Activated T-helper 1 cell treated with anti-CD3 and anti-CD28 coated beads, Interleukin-12 subunit alpha, Interleukin-12 subunit beta, Interleukin-2, Interleukin-4 antibody, amounts not matched to agents 30 ng/mL and 10 ng/mL and 1 ng/mL, durations not matched to agents 14 hours and 24 hours and 36 hours (primary cell): ENCODE measurements around the gene DDIT3. TPM values are rescaled to one million over a fixed set of nuclear protein-coding genes. Genes with fewer than 3 reads are reported as not detected.

Source experiments
- DNase-seq: peaks from one replicate; pipeline ENCODE4 v3.0.0; 2021; ENCODE audit warnings: low spot score
- H3K27ac Mint-ChIP-seq: one replicate; pipeline ENCODE4 v1.8.0; 2021; ENCODE audit warnings: mild to moderate bottlenecking, mixed read lengths
- H3K27me3 Mint-ChIP-seq: one replicate; pipeline ENCODE4 v1.8.0; 2022; ENCODE audit warnings: mild to moderate bottlenecking, moderate library complexity, mixed read lengths; ENCODE audit not compliant: insufficient read depth
- H3K36me3 Mint-ChIP-seq: one replicate; pipeline ENCODE4 v1.8.0; 2021; ENCODE audit warnings: low read depth, mixed read lengths
- H3K4me1 Mint-ChIP-seq: one replicate; pipeline ENCODE4 v1.8.0; 2021; ENCODE audit warnings: low read depth, mixed read lengths
- H3K4me3 Mint-ChIP-seq: one replicate; pipeline ENCODE4 v1.8.0; 2021; ENCODE audit warnings: mild to moderate bottlenecking, moderate library complexity, mixed read lengths
- H3K9me3 Mint-ChIP-seq: one replicate; pipeline ENCODE4 v1.8.0; 2021; ENCODE audit warnings: mixed read lengths
- intact Hi-C: fragments of 100-400 bp; cut with micrococcal nuclease; formaldehyde crosslinking; loops from one replicate; pipeline ENCODE4 v1.15.1; 2024
- total RNA-seq: library from RNA; stranded (reverse); gene quantifications from 2 replicates; pipeline ENCODE4 v1.2.3, GENCODE V29; 2022

The DDIT3 gene
- total RNA-seq, 1 donor from 2014 or later: 18.1 TPM

- intact Hi-C loops: no loop called here
- Mint-ChIP-seq H3K9me3 (no peaks in the 10 kb centered on the region), H3K4me1 (peaks cover 7% of the 10 kb centered on the region), H3K36me3 (peaks cover 43% of the 10 kb centered on the region), H3K27ac (no peak overlapping the region), H3K4me3 (no peak overlapping the region), H3K27me3 (no peaks in the 10 kb centered on the region)
- no peak for DNase-seq
Measured at GRCh38 chr12:57528831-57529555, 8.7 kb upstream of the DDIT3 start.

- H3K4me3 Mint-ChIP-seq: no peak overlapping the region
- DNase-seq: no peak
- H3K9me3 Mint-ChIP-seq: no peaks in the 10 kb centered on the region
- H3K27ac Mint-ChIP-seq: no peak overlapping the region
- H3K4me1 Mint-ChIP-seq: peaks cover 15% of the 10 kb centered on the region
- H3K27me3 Mint-ChIP-seq: no peaks in the 10 kb centered on the region
- intact Hi-C loops: no loop called here
- peaks cover 41% of the 10 kb centered on the region for H3K36me3 Mint-ChIP-seq
Measured at GRCh38 chr12:57528176-57528575, 7.9 kb upstream of the DDIT3 start.

- H3K27me3 Mint-ChIP-seq: no peaks in the 10 kb centered on the region
- H3K4me1 Mint-ChIP-seq: peaks cover 17% of the 10 kb centered on the region
- no peaks in the 10 kb centered on the region for H3K9me3 Mint-ChIP-seq
- no peak overlapping the region for H3K27ac Mint-ChIP-seq
- peaks cover 34% of the 10 kb centered on the region for H3K36me3 Mint-ChIP-seq
- intact Hi-C loops: no loop called here
- no peak overlapping the region for H3K4me3 Mint-ChIP-seq
- no peak for DNase-seq
Measured at GRCh38 chr12:57527184-57527583, 6.9 kb upstream of the DDIT3 start.

GRCh38 chr12:57526477-57527126 is 6.3 kb upstream of the DDIT3 start:
- peak overlapping the region; percentile 44 for H3K27ac Mint-ChIP-seq
- H3K4me1 Mint-ChIP-seq: peaks cover 23% of the 10 kb centered on the region
- intact Hi-C loops: no loop called here
- no peaks in the 10 kb centered on the region for H3K27me3 Mint-ChIP-seq
- H3K9me3 Mint-ChIP-seq: no peaks in the 10 kb centered on the region
- DNase-seq: no peak
- peaks cover 32% of the 10 kb centered on the region for H3K36me3 Mint-ChIP-seq
- no peak overlapping the region for H3K4me3 Mint-ChIP-seq

GRCh38 chr12:57525615-57526383 is 5.5 kb upstream of the DDIT3 start:
- H3K4me3 Mint-ChIP-seq: no peak overlapping the region
- H3K27ac Mint-ChIP-seq: no peak overlapping the region
- H3K4me1 Mint-ChIP-seq: peaks cover 30% of the 10 kb centered on the region
- DNase-seq: no peak
- peaks cover 29% of the 10 kb centered on the region for H3K36me3 Mint-ChIP-seq
- H3K27me3 Mint-ChIP-seq: no peaks in the 10 kb centered on the region
- intact Hi-C loops: no loop called here
- H3K9me3 Mint-ChIP-seq: no peaks in the 10 kb centered on the region

GRCh38 chr12:57524814-57525614 is 4.7 kb upstream of the DDIT3 start:
- Mint-ChIP-seq H3K4me3 (peak overlapping the region; percentile 97), H3K9me3 (no peaks in the 10 kb centered on the region), H3K4me1 (peaks cover 30% of the 10 kb centered on the region), H3K36me3 (peaks cover 28% of the 10 kb centered on the region), H3K27ac (no peak overlapping the region), H3K27me3 (no peaks in the 10 kb centered on the region)
- no peak for DNase-seq
- intact Hi-C loops: loop anchor here (5.0 kb wide), 3 partner anchors 322 to 1598 kb away; partner anchors contain the start of genes CTDSP2, PTGES3 and PYM1

GRCh38 chr12:57523706-57524614 is 3.6 kb upstream of the DDIT3 start:
- DNase-seq: no peak
- intact Hi-C loops: loop anchor here (2.0 to 5.0 kb wide), 5 partner anchors 67 to 1597 kb away; partner anchors contain the start of genes ATP23, CTDSP2, PIP4K2C and PTGES3
- peak overlapping the region; percentile 97 for H3K4me3 Mint-ChIP-seq
- H3K4me1 Mint-ChIP-seq: peaks cover 37% of the 10 kb centered on the region
- peaks cover 29% of the 10 kb centered on the region for H3K36me3 Mint-ChIP-seq
- no peaks in the 10 kb centered on the region for H3K27me3 Mint-ChIP-seq
- no peaks in the 10 kb centered on the region for H3K9me3 Mint-ChIP-seq
- peak overlapping the region; percentile 86 for H3K27ac Mint-ChIP-seq

- Mint-ChIP-seq H3K27me3 (no peaks in the 10 kb centered on the region), H3K27ac (peak overlapping the region; percentile 86), H3K4me3 (peak overlapping the region; percentile 97), H3K4me1 (peaks cover 45% of the 10 kb centered on the region), H3K9me3 (no peaks in the 10 kb centered on the region), H3K36me3 (peaks cover 28% of the 10 kb centered on the region)
- DNase-seq: no peak
- intact Hi-C loops: loop anchor here (1.0 to 5.0 kb wide), 9 partner anchors 24 to 1596 kb away; partner anchors contain the start of genes ATP23, CDK4, CTDSP2 and DCTN2
Measured at GRCh38 chr12:57522887-57523705, 2.8 kb upstream of the DDIT3 start.

- H3K4me1 Mint-ChIP-seq: peaks cover 54% of the 10 kb centered on the region
- intact Hi-C loops: loop anchor here (1.0 to 5.0 kb wide), 9 partner anchors 25 to 1595 kb away; partner anchors contain the start of genes ATP23, CDK4, CTDSP2 and DCTN2
- H3K4me3 Mint-ChIP-seq: peak within 1 kb of the TSS; percentile 97
- no peaks in the 10 kb centered on the region for H3K9me3 Mint-ChIP-seq
- DNase-seq: peak; percentile 92
- peaks cover 32% of the 10 kb centered on the region for H3K36me3 Mint-ChIP-seq
- H3K27me3 Mint-ChIP-seq: no peaks in the 10 kb centered on the region
- peak within 1 kb of the TSS; percentile 100 for H3K27ac Mint-ChIP-seq
Measured at GRCh38 chr12:57522011-57522886, 1.9 kb upstream of the DDIT3 start, which contains the start of gene MBD6. MBD6 (plus strand) TSS chr12:57522824; CDS start chr12:57524304, 1,480 bp downstream.

GRCh38 chr12:57521525-57522010 is 1.3 kb upstream of the DDIT3 start:
- DNase-seq: no peak
- peaks cover 61% of the 10 kb centered on the region for H3K4me1 Mint-ChIP-seq
- peaks cover 32% of the 10 kb centered on the region for H3K36me3 Mint-ChIP-seq
- H3K27ac Mint-ChIP-seq: peak overlapping the region; percentile 100
- H3K27me3 Mint-ChIP-seq: no peaks in the 10 kb centered on the region
- H3K4me3 Mint-ChIP-seq: peak overlapping the region; percentile 86
- no peaks in the 10 kb centered on the region for H3K9me3 Mint-ChIP-seq
- intact Hi-C loops: loop anchor here (1.0 to 5.0 kb wide), 10 partner anchors 26 to 1594 kb away; partner anchors contain the start of genes ATP23, CDK4, CTDSP2 and DCTN2
